ENCODE data around the gene ACOT2.
"Not testable (repeated sequence)": the region's sequence is repeated elsewhere in the genome, so short reads cannot be mapped to it uniquely, and the experiment has no call there.

ACOT2 gene

DNA sequence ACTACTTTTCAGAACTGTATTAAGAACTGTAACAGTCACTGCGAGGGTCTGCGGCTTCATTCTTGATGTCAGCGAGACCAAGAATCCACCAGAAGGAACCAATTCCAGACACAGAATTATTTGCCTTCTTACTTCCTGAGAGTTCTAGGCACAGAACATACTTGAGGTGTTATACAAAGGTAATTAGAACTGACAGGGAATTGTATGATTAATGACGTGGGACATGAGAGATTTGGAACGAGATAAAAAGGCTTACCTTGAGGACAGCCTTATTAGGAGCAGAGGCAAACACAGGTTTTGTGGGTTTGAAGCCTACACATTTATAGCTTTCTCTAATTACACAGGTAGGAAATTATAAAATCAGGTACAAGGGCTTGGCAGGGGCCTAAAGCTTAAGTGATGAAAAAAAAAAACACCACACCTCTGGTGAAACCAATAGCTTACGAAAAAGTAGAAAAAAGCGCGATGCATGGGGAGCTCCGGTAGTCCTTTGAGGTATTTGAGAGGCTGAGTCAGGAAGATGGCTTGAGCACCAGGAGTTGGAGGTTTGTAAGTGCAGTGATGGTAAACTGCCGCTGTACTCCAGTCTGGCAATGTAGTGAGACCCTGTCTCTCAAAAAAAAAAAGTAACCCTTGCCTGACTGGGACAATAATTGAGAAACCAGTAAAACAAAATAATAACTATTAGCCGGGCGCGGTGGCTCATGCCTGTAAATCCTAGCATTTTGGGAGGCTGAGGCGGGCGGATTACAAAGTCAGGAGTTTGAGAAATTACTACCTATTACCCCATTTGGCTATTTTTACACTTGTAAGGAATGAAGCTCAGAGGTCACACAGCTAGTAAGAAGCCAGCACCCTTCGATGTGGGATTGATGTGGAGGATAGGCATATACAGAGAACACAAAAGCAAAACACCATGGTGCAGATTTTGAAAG is 795 bp upstream of the ACOT2 start:
- no peak for FAIRE-seq

DNA sequence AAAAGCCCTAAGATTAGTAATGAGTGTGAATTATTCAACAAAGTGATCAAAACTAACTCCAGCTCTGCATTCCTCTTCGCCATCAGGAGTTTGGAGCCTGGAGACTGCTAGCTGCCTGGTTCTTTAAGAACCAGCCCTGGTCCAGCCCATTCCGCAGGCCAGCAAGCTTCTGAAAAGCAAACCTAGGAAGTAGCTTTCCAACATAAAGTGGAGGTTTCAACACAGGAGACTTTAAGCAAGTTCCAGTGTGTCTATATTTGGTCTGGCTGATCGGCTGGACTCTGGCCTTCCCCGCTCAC is 178 bp upstream of the ACOT2 start:
- FAIRE-seq: not testable (repeated sequence)

DNA sequence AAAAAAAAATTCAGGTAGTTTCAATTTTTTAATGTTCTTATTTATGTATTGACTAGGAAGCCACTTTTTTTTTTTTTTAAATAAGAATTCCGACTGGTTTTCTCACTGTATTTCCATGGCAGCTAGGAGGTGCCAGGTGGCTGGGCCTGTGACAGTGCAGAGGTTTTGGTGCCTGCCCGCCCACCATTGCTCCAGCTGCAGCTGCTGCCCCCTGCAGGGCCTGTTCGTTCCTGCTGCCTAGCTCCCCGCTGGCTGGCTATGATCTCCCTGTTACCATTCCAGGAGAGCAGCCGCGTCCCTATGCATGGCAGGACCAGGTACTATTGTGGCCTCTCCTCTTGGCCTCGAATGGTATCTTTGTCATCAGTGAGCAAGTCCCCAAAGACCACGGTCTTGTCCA is 1.9 kb downstream of the ACOT2 start:
- FAIRE-seq: not testable (repeated sequence)

DNA sequence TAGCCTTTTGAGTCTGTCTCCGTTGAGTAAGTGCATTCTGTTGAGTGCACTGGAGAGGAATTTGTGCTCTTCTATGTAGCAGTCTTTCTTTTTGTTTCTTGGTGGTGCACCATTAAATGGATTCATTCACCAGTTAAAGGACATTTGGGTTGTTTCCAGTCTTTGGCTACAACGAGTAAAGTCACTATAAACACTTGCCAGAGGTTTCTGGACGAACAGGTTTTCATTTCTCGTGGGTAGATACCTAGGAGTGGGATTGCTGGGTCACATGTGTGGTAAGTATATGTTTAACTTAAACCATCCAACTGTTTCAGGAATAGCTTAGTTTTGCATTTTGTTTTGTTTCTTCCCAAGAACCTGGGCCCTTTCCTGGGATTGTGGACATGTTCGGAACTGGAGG is 4.0 kb downstream of the ACOT2 start:
- FAIRE-seq: not testable (repeated sequence)

DNA sequence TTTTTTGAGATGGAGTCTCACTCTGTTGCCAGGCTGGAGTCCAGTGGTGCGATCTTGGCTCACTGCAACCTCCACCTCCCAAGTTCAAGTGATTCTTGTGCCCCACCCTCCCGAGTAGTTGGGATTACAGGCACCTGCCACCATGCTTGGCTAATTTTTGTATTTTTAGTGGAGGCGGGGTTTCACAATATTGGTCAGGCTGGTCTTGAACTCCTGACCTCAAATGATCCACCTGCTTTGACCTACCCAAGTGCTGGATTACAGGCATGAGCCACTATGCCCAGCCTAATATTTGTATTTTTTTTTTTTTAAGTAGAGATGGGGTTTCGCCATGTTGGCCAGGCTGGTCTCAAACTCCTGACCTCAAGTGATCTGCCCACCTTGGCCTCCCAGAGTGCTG is 4.7 kb downstream of the ACOT2 start:
- not testable (repeated sequence) for FAIRE-seq

DNA sequence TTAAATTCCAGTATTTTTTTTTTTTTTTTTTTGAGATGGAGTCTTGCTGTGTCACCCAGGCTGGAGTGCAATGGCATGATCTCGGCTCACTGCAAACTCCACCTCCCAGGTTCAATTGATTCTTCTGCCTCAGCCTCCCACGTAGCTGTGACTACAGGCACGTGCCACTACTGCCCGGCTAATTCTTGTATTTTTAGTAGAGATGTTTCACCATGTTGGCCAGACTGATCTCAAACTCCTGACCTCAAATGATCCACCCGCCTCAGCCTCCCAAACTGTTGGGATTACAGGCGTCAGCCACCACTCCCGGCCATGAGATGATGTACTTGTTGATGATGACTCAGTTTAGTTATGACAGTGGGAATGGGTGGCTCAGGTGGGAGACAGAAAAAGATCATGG is 5.2 kb downstream of the ACOT2 start:
- not testable (repeated sequence) for FAIRE-seq

DNA sequence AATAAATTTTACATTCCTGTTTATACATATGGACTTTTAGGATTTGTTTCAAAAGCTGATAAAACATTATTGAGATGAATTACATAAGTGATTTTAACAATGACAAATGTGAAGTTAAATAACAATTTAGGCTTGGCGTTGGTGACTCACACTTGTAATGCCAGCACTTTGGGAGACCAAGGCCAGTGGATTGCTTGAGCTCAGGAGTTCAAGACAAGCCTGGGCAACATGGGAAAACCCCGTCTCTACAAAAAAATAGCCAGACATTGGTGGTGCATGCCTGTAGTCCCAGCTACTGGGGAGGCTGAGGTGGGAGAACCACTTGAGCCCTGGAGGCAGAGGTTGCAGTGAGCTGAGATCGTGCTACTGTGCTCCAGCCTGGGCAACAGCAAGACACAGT is 7.4 kb downstream of the ACOT2 start:
- no peak for FAIRE-seq

DNA sequence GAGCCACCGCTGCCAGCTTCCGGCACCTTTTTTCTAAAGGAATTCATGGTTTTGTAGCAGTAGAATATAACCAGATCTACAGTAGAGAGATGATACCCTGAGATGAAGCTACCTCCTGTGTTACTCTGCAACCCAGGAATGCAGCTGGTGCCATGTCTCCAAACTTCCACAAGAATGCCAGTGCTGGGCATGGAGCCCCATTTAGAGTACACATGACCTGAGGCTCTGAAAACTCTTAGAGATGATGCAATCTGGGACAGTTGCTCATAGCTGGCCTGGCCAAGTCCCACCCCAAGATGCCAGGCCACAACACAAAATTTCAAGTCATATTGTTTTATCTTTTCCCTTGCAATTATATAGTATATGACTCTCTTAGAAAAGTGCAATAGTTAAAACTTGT is 8.2 kb downstream of the ACOT2 start:
- not testable (repeated sequence) for FAIRE-seq

DNA sequence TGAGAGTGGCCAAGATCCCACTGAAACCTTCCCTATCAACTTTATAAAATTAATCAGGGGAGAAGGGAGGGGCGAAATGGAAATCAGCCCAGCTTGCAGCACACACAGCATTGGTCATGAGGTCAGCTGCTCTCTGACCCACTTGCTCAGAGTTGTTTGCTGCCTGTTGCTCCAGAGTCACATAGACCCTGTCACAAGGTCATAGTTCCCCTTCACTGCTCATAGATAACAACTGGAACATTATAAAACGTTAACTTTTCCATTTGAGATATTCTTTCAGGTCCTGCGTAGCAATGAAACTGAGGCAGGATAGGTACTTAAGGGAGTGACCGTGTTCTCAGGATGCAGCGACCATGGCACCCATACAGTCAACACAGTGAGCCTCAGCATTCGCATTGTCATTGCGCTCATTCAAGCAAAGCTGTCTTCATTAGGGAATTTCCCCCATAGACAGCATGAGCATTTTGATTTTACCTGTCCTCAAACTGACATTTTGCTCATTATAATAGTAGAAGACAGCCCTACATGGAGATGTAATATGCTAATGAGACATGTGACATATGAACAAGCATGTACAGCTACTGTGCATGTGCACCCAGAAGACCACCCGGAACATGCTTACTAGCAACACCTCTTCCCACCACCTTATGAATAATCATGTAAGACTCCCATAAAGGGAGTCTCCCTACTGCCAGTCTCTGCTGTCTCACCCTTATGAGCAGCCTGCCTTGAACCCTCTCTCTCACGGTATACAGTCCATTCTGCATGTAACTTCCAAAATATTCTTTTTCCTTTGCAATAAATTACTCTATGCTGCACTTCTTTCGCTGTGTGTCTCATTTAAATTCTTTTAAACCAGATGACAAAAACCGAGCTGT is 13.3 kb downstream of the ACOT2 start:
- not testable (repeated sequence) for FAIRE-seq

DNA sequence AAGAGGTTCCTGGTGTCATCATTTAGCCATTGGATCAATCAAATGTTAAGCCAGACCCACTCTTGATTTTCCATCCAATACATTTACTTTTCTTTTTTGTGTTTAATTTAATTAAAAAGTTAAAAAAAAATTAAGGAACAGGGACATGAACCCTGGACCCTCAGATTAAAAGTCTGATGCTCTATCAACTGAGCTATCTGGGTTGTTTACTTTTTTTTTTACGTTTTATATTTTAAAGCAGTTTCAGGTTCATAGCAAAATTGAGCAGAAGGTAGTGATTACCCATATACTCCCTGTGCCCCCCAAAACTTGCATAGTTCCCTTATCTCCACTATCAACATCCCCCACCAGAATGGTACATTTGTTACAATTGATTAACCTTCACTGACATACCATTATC is 19.7 kb downstream of the ACOT2 start:
- no peak for FAIRE-seq

DNA sequence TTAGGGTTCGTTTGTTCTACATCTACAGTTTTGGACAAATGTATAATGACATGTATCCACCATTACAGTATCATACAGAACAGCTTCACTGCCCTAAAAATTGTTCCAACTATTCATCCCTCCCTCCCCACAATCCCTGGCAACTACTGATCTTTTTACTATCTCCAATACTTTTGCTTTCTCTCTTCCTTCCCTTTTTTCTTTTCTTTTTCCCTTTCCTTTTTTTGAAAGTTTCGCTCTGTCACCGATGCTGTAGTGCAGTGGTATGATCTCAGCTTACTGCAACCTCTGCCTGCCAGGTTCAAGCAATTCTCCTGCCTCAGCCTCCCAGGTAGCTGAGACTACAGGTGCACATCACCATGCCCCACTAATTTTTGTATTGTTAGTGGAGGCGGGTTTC is 20.1 kb downstream of the ACOT2 start:
- no peak for FAIRE-seq

DNA sequence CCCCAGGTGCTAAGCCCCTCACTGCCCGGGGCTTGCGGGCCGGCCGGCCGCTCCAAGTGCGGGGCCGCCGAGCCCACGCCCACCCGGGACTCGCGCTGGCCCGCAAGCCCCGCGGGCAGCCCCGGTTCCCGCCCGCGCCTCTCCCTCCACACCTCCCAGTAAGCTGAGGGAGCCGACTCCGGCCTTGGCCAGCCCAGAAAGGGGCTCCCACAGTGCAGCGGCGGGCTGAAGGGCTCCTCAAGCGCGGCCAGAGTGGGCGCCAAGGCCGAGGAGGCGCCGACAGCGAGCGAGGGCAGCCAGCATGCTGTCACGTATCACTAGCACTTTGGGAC is 21.6 kb downstream of the ACOT2 start:
- not testable (repeated sequence) for FAIRE-seq

DNA sequence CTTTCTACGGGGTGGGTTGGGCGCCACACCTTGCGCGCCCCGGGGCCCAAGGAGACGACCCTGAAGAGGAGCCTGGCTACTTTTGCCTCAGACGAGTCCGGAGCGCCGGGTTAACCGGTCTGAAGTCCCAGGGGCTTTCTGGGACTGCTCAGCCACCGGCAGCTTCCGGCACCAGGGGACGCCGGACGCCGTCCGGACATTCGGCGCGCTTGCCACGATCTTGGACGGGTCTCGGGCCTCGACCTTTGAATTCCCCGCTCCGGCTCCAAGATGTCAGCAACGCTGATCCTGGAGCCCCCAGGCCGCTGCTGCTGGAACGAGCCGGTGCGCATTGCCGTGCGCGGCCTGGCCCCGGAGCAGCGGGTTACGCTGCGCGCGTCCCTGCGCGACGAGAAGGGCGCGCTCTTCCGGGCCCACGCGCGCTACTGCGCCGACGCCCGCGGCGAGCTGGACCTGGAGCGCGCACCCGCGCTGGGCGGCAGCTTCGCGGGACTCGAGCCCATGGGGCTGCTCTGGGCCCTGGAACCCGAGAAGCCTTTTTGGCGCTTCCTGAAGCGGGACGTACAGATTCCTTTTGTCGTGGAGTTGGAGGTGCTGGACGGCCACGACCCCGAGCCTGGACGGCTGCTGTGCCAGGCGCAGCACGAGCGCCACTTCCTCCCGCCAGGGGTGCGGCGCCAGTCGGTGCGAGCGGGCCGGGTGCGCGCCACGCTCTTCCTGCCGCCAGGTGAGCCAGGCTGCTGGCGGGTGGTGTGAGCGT is 22.9 kb downstream of the ACOT2 start, which contains the start of gene ACOT4:
TSS of gene ACOT4 (plus strand) at position 184 of the 760 bp plus-strand sequence. CDS start at position 271, 87 bp downstream.
- FAIRE-seq: no peak

DNA sequence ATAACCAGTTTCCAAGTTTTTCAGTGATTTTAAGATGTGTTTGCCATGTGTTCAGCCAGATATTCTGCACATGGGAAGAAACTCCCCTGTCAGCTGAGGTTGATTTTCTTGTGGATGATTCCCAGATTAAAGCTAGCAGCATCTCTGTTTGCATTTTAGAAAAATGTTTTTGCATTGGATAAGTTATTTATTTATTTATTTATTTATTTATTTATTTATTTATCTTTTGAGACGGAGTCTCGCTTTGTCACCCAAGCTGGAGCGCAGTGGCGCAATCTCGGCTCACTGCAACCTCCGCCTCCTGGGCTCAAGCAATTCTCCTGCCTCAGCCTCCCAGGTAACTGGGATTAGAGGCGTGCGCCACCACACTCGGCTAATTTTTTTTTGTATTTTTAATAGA is 25.5 kb downstream of the ACOT2 start:
- no peak for FAIRE-seq

DNA sequence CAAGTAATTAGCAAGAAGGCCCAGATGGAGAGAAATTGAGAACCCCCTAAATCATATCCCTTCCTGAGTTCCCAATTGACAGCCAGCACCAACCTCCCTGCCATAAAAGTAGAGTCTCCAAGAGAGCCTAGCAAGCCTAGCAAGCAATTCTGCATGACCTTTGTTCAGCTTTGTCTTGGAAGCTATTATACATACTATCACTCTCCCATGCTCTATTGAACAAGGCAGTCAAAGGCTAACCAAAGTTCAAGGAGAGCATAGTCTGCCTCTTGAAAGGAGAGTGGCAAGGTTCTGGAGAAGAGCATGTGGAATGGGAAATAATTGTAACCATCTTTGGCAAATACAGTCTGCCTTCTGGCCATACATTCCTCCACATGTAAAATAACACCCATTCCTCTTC is 30.5 kb downstream of the ACOT2 start:
- FAIRE-seq: no peak

DNA sequence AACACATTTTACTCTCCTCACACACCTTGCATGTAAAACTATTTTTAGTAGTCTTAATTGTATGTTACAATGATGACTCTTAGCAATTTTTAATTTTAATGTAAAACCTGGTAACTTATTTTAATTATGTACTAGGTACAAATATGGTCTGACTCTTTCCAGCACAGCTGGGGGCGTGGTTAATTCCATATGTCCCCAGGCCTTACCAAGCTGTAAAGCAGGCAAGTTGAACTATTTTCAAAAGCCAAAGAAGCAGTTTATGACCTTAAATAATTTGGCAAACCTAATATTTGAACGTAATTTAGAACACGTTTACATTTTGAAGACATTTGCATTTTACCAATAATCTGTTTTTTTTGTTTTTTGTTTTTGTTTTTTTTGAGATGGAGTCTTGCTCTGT is 34.0 kb downstream of the ACOT2 start:
- FAIRE-seq: no peak

DNA sequence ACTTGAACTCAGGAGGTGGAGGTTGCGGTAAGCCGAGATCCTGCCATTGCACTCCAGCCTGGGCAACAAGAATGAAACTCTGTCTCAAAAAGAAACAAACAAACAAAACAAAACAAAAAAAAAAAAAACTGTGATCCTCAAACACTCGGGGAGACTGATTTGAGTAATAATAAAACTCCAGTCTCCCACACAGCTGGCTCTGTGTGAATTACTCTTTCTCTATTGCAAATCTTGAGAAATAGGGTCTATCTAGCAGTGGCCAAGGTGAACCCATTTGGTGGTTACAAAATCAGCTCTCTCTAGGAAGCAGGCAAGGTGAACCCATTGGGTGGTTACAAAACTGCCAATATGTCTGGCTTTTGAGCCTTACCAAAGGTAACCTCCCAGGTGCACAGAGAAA is 37.3 kb downstream of the ACOT2 start:
- no peak for FAIRE-seq

DNA sequence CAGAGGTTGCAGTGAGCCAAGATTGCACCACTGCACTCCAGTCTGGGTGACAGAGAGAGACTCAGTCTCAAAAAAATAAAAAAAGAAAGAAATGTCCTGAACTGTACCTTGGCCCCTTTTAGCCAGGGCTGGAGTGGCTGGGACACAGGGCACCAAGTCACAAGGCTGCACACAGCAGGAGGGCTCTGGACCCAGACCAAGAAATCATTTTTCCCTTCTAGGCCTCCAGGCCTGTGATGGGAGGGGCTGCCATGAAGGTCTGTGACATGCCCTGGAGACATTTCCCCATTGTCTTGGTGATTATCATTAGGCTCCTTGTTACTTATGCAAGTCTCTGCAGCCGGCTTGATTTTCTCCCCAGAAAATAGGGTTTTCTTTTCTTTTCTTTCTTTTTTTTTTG is 38.2 kb downstream of the ACOT2 start:
- no peak for FAIRE-seq

DNA sequence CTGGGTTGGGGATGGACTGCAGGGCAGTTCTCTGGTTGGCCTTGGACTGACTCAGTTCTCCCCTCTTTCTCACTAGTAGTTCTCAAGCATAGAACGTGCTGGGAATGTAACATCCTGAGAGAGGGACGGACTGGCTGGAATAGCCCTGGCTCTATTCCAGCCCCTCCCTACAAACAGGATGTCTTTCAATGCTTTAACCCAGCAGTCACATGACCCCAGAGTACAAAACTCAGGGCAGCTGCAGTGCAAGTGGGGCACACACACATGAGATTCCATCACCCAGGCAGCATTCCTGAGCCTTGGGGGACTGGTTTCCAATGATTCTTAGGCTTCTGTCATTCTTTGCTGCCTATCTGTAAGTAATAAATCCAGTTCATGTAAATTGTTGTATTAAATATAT is 41.7 kb downstream of the ACOT2 start:
- no peak for FAIRE-seq

DNA sequence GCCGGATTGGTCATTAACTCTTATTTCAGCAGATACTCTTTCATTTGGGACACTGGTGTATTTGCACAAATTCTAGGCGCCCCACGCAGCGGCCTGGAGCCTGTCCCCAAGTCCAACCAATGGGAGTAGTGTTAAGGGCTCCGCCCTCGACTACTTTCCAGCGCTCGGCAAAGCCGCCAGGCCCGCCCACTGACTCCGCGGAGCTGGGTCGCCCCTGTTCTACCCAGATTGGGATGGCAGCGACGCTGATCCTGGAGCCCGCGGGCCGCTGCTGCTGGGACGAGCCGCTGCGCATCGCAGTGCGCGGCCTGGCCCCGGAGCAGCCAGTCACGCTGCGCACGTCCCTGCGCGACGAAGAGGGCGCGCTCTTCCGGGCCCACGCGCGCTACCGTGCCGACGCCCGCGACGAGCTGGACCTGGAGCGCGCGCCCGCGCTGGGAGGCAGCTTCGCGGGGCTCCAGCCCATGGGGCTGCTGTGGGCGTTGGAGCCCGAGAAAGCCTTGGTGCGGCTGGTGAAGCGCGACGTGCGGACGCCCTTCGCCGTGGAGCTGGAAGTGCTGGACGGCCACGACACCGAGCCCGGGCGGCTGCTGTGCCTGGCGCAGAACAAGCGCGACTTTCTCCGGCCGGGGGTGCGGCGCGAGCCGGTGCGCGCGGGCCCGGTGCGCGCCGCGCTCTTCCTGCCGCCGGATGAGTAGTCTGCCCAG is 43.5 kb downstream of the ACOT2 start, which contains the start of gene ACOT6:
TSS of gene ACOT6 (plus strand) at position 179 of the 707 bp plus-strand sequence. CDS start at position 234, 55 bp downstream.
- FAIRE-seq: no peak

DNA sequence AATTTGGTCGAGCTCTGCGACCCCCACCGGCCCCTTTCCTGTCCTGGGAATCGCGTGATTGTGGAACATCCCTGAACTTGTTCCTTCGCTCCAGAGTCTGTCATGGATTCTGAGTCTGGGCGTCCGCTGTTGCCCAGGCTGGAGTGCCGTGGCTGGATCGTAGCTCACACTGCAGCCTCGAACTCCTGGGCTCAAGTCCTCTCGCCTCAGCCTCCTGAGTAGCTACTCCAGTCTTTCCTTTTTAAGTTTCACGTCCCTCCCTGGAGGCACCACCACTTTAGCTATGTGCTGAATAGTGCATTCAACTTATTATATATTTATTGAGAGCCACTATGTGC is 44.0 kb downstream of the ACOT2 start:
- FAIRE-seq: no peak

DNA sequence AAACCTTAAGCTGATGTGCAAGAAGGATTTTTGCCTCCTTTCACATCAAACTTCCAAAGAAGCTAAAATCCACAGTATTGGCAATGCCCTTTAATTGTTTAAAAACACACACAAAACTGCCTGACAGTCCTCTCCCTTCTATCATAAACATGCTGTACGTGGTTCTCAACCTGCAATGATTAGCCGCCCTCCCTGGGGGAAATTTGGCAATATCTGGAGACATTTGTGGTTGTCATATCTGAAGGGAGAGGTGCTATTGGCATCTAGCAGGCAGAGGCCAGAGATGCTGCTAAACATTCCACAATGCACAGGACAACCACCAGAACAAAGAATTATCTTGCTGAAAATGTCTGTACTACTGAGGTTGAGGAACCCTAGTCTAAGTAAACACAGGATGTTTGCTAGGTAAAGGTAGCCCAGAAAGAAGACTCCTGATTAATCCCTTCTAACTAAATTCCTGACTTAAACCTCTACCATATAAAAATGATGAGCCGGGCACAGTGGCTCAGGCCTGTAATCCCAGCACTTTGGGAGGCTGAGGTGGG is 44.5 kb downstream of the ACOT2 start:
- FAIRE-seq: no peak

All from A204.1 (cell line).